DOHH2 (cell line): ENCODE results near the gene MRPL58.

Experiments used
- H3F3A ChIP-seq: fragments of 200-600 bp; sonication (generic), shearing (Covaris generic); 2 replicates; pipeline ENCODE4 v1.6.0; 2016; ENCODE audit warnings: antibody characterized with exemption, mild to moderate bottlenecking; ENCODE audit not compliant: control insufficient read depth, insufficient read depth
- H3K27ac ChIP-seq: fragments of 200-600 bp; sonication (generic); 2 replicates; pipeline ENCODE4 v1.5.1; 2014; ENCODE audit warnings: low read depth, mild to moderate bottlenecking, low read length, moderate library complexity
- H3K27me3 ChIP-seq: fragments of 200-600 bp; sonication (generic); 2 replicates; pipeline ENCODE4 v1.6.1; 2014; ENCODE audit warnings: mild to moderate bottlenecking, low read length, mixed read lengths; ENCODE audit not compliant: control insufficient read depth
- H3K36me3 ChIP-seq: fragments of 200-600 bp; sonication (generic); 2 replicates; pipeline ENCODE4 v1.6.1; 2014; ENCODE audit warnings: mild to moderate bottlenecking, low read length, moderate library complexity, mixed read lengths; ENCODE audit not compliant: control insufficient read depth
- H3K4me1 ChIP-seq: fragments of 200-600 bp; sonication (generic); 2 replicates; pipeline ENCODE4 v1.6.1; 2014; ENCODE audit warnings: mild to moderate bottlenecking, low read length, mixed read lengths; ENCODE audit not compliant: control insufficient read depth
- H3K4me2 ChIP-seq: fragments of 200-600 bp; sonication (generic); 2 replicates; pipeline ENCODE4 v1.6.0; 2014; ENCODE audit warnings: mild to moderate bottlenecking, low read length, moderate library complexity
- H3K4me3 ChIP-seq: fragments of 200-600 bp; sonication (generic); 2 replicates; pipeline ENCODE4 v1.5.1; 2014; ENCODE audit warnings: mild to moderate bottlenecking, low read length, mixed read lengths
- H3K79me2 ChIP-seq: fragments of 200-600 bp; sonication (generic); 2 replicates; pipeline ENCODE4 v1.6.1; 2014; ENCODE audit warnings: mild to moderate bottlenecking, low read length, mixed read lengths; ENCODE audit not compliant: control insufficient read depth
- H3K9me2 ChIP-seq: fragments of 200-600 bp; sonication (generic); replicated peaks from 2 replicates; pipeline ENCODE4 v1.6.1; 2014; ENCODE audit warnings: mild to moderate bottlenecking, low read length, mixed read lengths; ENCODE audit not compliant: control insufficient read depth
- H3K9me3 ChIP-seq: fragments of 200-600 bp; sonication (generic); 2 replicates; pipeline ENCODE4 v1.6.1; 2014; ENCODE audit warnings: antibody characterized with exemption, low read length, mixed read lengths; ENCODE audit not compliant: control insufficient read depth, insufficient read depth
- H4K20me1 ChIP-seq: fragments of 200-600 bp; sonication (generic); 2 replicates; pipeline ENCODE4 v1.6.0; 2014; ENCODE audit warnings: low read depth, mild to moderate bottlenecking, antibody characterized with exemption, low read length, moderate library complexity; ENCODE audit not compliant: control insufficient read depth, insufficient read depth
- EZH2phosphoT487 ChIP-seq: fragments of 200-600 bp; sonication (generic); IDR thresholded peaks from 2 replicates; pipeline ENCODE4 v1.6.1; 2017; ENCODE audit warnings: borderline replicate concordance, mild to moderate bottlenecking, antibody characterized with exemption, low read length, moderate library complexity, mixed read lengths
- TF ChIP-seq, protein P1 (sequence below): fragments of 200-600 bp; sonication (generic); IDR thresholded peaks from one replicate; pipeline ENCODE4 v1.5.1; 2014; ENCODE audit warnings: antibody characterized with exemption, mild to moderate bottlenecking, low read depth, low read length; ENCODE audit not compliant: poor library complexity, severe bottlenecking

The MRPL58 gene

DNA sequence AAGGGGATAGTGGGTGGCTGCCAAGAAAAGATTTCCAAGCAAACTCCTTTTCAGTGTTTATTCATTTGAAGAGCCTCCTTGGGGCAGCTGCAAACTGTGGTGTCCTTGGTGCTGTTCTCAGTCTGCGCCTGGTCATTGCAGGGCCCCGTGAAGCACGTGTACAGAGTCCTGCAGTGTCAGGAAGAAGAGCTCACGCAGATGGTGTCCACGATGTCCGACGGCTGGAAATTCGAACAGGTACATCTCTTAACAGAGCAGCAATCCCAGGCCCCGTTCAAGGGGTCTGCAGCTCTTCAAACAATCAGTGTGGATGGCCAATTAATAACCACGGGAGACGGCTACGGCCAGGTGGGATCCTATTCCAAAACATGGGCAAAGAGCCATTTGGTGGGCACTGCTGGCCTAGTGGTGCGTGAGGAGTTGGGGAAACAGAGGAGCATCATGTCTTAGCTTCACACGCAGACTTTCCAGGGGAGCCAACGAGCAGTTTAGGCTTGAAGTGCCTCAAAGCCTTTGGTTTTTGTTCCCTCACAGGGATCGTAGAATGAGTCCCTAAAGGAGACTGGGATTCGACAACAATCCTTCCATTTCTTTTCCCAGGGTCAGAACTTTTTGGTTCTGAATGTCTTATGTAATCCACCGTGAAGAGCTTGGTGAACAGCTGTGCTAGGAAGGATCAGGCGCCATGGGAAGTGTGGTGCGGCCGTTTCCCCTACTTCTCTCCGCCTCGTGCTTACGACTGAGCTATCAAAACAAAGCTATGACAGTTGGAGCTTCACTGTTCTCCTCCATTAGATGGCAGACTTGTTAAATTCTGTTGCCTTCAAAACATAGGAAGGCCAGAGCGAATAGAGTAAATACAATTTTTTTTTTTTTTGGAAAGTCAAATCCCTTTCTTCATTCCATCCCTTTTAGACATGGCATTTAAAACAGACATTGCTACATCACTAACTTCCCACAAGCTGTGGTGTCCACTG lies 47.2 kb downstream of the MRPL58 start:
- Histone ChIP-seq H3K27me3 (no peaks in the 10 kb centered on the region), H3F3A (no peaks in the 10 kb centered on the region), H3K9me2 (no peaks in the 10 kb centered on the region), H3K36me3 (peaks cover 25% of the 10 kb centered on the region), H3K4me3 (no peak overlapping the region), H3K4me1 (no peaks in the 10 kb centered on the region), H4K20me1 (no peaks in the 10 kb centered on the region), H3K27ac (no peak overlapping the region), H3K9me3 (no peaks in the 10 kb centered on the region), H3K79me2 (no peaks in the 10 kb centered on the region), H3K4me2 (no peak overlapping the region)
- TF ChIP-seq, protein P1, sequence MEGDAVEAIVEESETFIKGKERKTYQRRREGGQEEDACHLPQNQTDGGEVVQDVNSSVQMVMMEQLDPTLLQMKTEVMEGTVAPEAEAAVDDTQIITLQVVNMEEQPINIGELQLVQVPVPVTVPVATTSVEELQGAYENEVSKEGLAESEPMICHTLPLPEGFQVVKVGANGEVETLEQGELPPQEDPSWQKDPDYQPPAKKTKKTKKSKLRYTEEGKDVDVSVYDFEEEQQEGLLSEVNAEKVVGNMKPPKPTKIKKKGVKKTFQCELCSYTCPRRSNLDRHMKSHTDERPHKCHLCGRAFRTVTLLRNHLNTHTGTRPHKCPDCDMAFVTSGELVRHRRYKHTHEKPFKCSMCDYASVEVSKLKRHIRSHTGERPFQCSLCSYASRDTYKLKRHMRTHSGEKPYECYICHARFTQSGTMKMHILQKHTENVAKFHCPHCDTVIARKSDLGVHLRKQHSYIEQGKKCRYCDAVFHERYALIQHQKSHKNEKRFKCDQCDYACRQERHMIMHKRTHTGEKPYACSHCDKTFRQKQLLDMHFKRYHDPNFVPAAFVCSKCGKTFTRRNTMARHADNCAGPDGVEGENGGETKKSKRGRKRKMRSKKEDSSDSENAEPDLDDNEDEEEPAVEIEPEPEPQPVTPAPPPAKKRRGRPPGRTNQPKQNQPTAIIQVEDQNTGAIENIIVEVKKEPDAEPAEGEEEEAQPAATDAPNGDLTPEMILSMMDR, result no peak
- no peak for TF ChIP-seq EZH2phosphoT487

DNA sequence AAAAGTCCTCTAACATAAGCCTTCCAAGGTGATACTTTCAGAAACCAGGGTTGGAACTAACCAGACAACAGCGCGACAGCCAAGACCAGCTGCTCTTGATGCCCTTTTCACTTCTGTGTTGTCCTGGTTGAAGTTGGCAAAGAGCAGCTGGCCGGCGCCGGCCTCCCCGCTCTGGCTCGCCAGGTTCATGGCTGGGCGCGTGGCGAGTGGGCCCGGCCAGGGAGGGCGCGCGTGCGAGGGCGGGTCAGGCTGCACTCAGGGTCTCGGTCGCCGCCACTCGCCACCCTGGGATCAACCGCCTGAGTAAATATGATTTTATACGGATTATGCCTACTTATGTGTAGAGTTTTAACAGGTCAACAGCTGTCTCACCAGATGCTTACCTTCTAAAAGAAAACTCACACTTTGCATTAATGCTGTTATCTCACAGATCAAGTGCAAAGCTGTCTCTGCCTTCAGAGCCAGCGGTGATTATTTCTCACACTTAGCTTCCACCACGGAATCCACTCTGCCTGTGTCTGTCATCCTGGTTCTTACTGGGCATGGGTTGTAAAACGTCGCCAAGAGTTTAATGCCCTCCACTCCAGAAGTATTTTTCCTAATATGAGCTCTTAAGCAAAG lies 48.1 kb downstream of the MRPL58 start:
- Histone ChIP-seq H3K4me2 (no peak overlapping the region), H4K20me1 (no peaks in the 10 kb centered on the region)

DNA sequence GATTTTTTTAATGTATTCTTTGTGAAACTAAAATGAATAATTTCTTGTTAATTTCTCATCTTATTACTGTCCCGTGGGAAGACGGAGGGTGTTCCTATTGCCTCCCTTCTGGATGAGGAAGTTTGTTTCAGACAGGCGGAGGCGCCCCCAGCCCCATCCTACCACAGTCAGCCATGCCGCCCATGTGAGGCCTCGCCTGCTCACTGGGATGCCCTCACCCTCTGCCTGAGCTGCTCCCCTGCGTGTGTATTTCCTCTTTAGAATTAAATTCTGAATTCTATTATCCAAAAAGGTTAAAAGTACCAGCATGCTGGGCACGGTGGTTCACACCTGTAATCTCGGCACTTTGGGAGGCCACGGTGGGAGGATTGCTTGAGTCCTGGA lies 48.6 kb downstream of the MRPL58 start:
- no peak overlapping the region for H3K27ac ChIP-seq
- H3K9me2 ChIP-seq, result no peaks in the 10 kb centered on the region
- TF ChIP-seq, protein P1, result no peak
- TF ChIP-seq EZH2phosphoT487, result no peak
- no peak overlapping the region for H3K4me3 ChIP-seq
- no peaks in the 10 kb centered on the region for H3K27me3 ChIP-seq
- no peaks in the 10 kb centered on the region for H3K9me3 ChIP-seq
- H3F3A ChIP-seq, result no peaks in the 10 kb centered on the region
- H4K20me1 ChIP-seq, result no peaks in the 10 kb centered on the region
- no peaks in the 10 kb centered on the region for H3K4me1 ChIP-seq
- no peaks in the 10 kb centered on the region for H3K79me2 ChIP-seq
- H3K36me3 ChIP-seq, result peaks cover 21% of the 10 kb centered on the region
- H3K4me2 ChIP-seq, result no peak overlapping the region

More for the DNA sequence above, 48.1 kb downstream of the MRPL58 start:
- H3K4me3 ChIP-seq, result no peak overlapping the region
- no peak overlapping the region for H3K27ac ChIP-seq
- no peaks in the 10 kb centered on the region for H3K79me2 ChIP-seq
- no peaks in the 10 kb centered on the region for H3F3A ChIP-seq
- TF ChIP-seq, protein P1, result no peak
- TF ChIP-seq EZH2phosphoT487, result no peak
- no peaks in the 10 kb centered on the region for H3K27me3 ChIP-seq
- H3K4me1 ChIP-seq, result no peaks in the 10 kb centered on the region
- no peaks in the 10 kb centered on the region for H3K9me2 ChIP-seq
- H3K9me3 ChIP-seq, result no peaks in the 10 kb centered on the region
- H3K36me3 ChIP-seq, result peaks cover 21% of the 10 kb centered on the region
